GM12891 (cell line): ENCODE data around the gene FAM43A.

Experiments used
- PAX5 ChIP-seq: IDR thresholded peaks from 2 replicates; pipeline ENCODE4 v1.6.1; 2011; ENCODE audit warnings: low read length, moderate library complexity, mild to moderate bottlenecking; ENCODE audit not compliant: insufficient read depth, severe bottlenecking
- POLR2A ChIP-seq: IDR thresholded peaks from 2 replicates; pipeline ENCODE4 v1.6.1; 2011; ENCODE audit warnings: low read depth, low read length, control low read depth
- POLR2AphosphoS5 ChIP-seq: IDR thresholded peaks from 2 replicates; pipeline ENCODE4 v1.6.1; 2011; ENCODE audit warnings: low read depth, low read length, control low read depth
- TAF1 ChIP-seq: IDR thresholded peaks from 2 replicates; pipeline ENCODE4 v1.6.1; 2011; ENCODE audit warnings: low read depth, low read length, control low read depth

GRCh38 chr3:194723846-194724618 is 38.3 kb downstream of the FAM43A start:
- TF ChIP-seq PAX5: no peak
- TF ChIP-seq POLR2AphosphoS5: no peak
- no peak for TF ChIP-seq POLR2A
- TF ChIP-seq TAF1: no peak
